Measurements from ENCODE around the gene FAM177A1.

Gene FAM177A1

DNA sequence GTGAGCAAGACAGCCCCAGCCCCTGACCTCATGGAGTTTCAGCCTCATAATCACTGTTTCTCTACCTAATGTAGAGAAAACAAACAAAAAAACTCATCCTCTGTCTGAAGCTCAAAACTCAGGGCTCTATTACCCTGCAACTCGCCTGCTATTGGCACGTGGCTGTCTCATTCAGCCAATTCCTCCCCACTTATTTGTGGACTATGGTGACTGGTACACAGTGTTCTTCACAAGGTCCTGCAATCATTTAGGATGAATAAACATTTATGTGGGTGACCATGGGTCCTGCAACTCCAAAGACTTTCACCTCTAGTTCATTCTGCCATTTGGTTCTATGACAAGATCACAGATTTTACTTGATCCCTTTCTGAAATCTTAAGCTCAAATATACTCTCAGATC, 71.0 kb downstream of the FAM177A1 start:
- H3K4me2 ChIP-seq (ENCODE audit: low read length), result no peak overlapping the region
- H3K36me3 ChIP-seq (ENCODE audit: control insufficient read depth, insufficient read depth, low read length), result no peaks in the 10 kb centered on the region
- no peak overlapping the region for H2AFZ ChIP-seq
- no peaks in the 10 kb centered on the region for H3K9me3 ChIP-seq (ENCODE audit: control insufficient read depth, low read length)
- H3K27me3 ChIP-seq (ENCODE audit: control insufficient read depth, insufficient read depth, low read length), result no peaks in the 10 kb centered on the region
- no peak overlapping the region for H3K9ac ChIP-seq
- no peaks in the 10 kb centered on the region for H3K79me2 ChIP-seq
- H3K4me1 ChIP-seq, result no peaks in the 10 kb centered on the region
- H3K4me3 ChIP-seq (ENCODE audit: low read depth, low read length), result no peak overlapping the region
- TF ChIP-seq, protein P1, sequence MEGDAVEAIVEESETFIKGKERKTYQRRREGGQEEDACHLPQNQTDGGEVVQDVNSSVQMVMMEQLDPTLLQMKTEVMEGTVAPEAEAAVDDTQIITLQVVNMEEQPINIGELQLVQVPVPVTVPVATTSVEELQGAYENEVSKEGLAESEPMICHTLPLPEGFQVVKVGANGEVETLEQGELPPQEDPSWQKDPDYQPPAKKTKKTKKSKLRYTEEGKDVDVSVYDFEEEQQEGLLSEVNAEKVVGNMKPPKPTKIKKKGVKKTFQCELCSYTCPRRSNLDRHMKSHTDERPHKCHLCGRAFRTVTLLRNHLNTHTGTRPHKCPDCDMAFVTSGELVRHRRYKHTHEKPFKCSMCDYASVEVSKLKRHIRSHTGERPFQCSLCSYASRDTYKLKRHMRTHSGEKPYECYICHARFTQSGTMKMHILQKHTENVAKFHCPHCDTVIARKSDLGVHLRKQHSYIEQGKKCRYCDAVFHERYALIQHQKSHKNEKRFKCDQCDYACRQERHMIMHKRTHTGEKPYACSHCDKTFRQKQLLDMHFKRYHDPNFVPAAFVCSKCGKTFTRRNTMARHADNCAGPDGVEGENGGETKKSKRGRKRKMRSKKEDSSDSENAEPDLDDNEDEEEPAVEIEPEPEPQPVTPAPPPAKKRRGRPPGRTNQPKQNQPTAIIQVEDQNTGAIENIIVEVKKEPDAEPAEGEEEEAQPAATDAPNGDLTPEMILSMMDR (IDR thresholded peaks at IDR 0.05), result no peak
- no peak overlapping the region for H3K27ac ChIP-seq

DNA sequence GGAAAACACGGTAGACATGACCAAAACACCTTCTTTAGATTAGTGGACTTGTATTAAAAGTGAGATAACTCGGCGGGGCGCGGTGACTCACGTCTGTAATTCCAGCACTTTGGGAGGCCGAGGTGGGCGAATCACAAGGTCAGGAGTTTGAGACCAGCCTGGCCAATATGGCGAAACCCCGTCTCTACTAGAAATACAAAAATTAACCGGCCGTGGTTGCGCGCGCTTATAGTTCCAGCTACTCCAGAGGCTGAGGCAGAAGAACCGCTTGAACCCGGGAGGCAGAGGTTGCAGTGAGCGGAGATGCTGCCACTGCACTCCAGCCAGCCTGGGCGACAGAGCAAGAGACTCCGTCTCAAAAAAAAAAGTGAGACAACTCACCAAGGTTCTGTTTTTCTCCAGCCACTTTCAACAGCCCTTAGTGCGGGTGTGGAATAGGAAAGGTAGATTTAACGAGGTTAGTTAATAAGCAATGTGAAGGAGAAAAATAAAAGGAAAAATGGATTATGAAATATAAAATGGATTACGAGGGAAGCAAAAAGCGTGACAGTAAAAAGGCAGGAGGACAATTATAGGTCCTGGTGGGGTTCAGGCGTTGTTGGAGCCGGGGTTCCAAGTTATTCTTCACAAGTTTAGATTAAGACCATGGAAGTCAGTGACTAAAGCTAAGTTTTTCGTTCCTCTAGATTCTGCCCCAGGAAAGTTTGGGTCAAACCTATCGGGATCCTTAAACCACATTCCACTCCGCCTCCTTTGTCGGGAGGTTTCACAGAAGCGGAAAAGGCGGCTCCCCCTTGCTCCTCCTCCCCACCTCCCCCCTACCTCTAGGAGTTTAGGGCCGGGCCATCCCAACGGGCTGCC, 75.2 kb downstream of the FAM177A1 start:
- Histone ChIP-seq H3K4me3 (ENCODE audit: low read depth, low read length) (peak overlapping the region; percentile 100), H3K27ac (peak overlapping the region; percentile 97), H3K27me3 (ENCODE audit: control insufficient read depth, insufficient read depth, low read length) (no peaks in the 10 kb centered on the region), H3K4me2 (ENCODE audit: low read length) (peak overlapping the region; percentile 82), H3K36me3 (ENCODE audit: control insufficient read depth, insufficient read depth, low read length) (no peaks in the 10 kb centered on the region), H3K9me3 (ENCODE audit: control insufficient read depth, low read length) (no peaks in the 10 kb centered on the region), H2AFZ (peak overlapping the region; percentile 90), H3K4me1 (peaks cover 10% of the 10 kb centered on the region), H3K79me2 (no peaks in the 10 kb centered on the region), H3K9ac (no peak overlapping the region)
- TF ChIP-seq, protein P1 (IDR thresholded peaks at IDR 0.05), result no peak

DNA sequence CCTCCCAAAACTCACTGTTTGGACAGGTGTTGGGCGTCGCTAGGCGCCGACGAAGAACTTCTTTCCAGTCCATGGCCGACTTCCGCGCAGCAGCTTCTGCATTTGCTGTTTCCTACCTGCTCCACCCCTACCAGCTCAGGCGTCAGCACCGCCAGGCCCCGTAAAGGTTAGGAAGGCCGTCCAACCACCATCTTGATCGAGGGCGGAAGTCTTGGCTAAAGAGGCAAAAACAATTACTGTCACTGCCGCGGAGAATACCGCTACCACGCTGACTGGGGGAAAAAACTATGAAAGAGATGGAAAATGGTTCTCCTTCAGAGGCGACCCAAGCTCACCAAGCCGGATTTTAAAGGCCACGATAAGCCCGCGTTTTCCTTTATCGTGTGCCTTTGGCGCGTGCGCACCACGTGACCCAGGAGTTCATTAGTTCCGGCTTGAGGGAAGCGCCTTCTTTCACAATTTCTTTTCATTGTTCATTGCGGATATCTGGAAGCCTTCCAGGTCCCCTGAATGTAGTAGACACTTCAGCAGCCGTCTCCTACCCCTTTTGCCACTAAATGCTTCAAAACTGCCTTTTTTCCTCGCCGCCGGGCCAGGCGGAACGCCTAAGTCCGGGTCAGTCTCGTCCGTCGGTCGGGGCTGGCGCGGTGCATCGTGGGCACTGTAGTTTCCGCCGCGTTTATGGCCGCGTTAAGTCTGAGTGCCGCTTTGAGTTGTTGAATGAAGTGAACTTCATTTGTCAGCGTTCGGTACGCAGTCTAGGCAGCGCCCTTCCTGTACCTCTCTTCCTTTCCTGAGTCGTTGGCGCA, 76.0 kb downstream of the FAM177A1 start, which contains the start of the genes PPP2R3C and PRORP:
Gene PPP2R3C (minus strand): TSS at position 104 of the 809 bp plus-strand sequence. CDS start 31 bp downstream, at position 73.
Gene PRORP (plus strand): TSS at position 666 of the 809 bp plus-strand sequence. CDS start 694 bp downstream, outside the sequence.
- Histone ChIP-seq H3K4me2 (ENCODE audit: low read length) (peak within 1 kb of the TSS; percentile 82), H2AFZ (peak within 1 kb of the TSS; percentile 90), H3K4me1 (peaks cover 10% of the 10 kb centered on the region), H3K36me3 (ENCODE audit: control insufficient read depth, insufficient read depth, low read length) (no peaks in the 10 kb centered on the region), H3K27ac (peak within 1 kb of the TSS; percentile 97), H3K9ac (peak within 1 kb of the TSS; percentile 75), H3K27me3 (ENCODE audit: control insufficient read depth, insufficient read depth, low read length) (no peaks in the 10 kb centered on the region), H3K79me2 (peaks cover 3% of the 10 kb centered on the region), H3K9me3 (ENCODE audit: control insufficient read depth, low read length) (no peaks in the 10 kb centered on the region), H3K4me3 (ENCODE audit: low read depth, low read length) (peak within 1 kb of the TSS; percentile 100)
- TF ChIP-seq, protein P1 (IDR thresholded peaks at IDR 0.05), result no peak

DNA sequence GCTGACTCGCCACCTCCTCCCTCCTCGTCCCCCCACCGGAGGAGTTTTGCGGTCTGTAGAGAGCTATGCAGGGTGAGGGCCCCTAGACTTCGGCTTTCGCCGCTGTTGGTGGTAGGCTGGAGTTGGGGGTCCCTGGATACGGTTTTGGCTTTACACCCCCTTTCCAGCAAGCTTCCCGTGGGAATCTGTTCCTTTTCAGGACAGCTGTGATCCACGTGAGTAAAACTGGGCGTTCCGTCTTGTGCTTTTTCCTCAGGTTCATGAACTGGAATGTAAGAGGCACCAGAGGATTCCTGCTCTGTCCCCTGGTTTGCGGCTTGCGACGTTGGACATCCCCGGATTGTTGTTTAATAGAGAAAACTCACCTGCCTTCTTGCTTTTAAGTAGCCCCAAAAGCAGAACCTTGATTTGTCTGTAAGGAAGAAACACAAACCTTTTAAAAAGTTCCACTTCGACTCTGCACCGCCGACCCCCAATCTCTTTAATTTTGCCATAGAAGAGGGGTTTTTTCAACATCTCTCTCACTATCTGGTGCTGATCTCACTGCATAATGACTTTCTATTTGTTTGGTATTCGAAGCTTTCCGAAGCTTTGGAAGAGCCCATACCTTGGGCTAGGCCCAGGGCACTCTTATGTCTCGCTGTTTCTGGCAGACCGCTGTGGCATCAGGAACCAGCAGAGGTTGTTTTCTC, 76.8 kb downstream of the FAM177A1 start:
- H3K36me3 ChIP-seq (ENCODE audit: control insufficient read depth, insufficient read depth, low read length), result no peaks in the 10 kb centered on the region
- H3K79me2 ChIP-seq, result peaks cover 3% of the 10 kb centered on the region
- H3K9me3 ChIP-seq (ENCODE audit: control insufficient read depth, low read length), result no peaks in the 10 kb centered on the region
- peak overlapping the region; percentile 97 for H3K27ac ChIP-seq
- peaks cover 10% of the 10 kb centered on the region for H3K4me1 ChIP-seq
- TF ChIP-seq, protein P1 (IDR thresholded peaks at IDR 0.05), result no peak
- H2AFZ ChIP-seq, result peak overlapping the region; percentile 90
- H3K9ac ChIP-seq, result peak overlapping the region; percentile 75
- H3K4me3 ChIP-seq (ENCODE audit: low read depth, low read length), result peak overlapping the region; percentile 100
- peak overlapping the region; percentile 82 for H3K4me2 ChIP-seq (ENCODE audit: low read length)
- no peaks in the 10 kb centered on the region for H3K27me3 ChIP-seq (ENCODE audit: control insufficient read depth, insufficient read depth, low read length)

All from parathyroid adenoma (tissue), 2 donors.